ENCODE measurements around the gene TCF12. TPM values are rescaled to one million over a fixed set of nuclear protein-coding genes. Genes with fewer than 3 reads are reported as not detected.

TCF12 gene
- total RNA-seq, 1 donor from 2014 or later = 149 TPM

DNA sequence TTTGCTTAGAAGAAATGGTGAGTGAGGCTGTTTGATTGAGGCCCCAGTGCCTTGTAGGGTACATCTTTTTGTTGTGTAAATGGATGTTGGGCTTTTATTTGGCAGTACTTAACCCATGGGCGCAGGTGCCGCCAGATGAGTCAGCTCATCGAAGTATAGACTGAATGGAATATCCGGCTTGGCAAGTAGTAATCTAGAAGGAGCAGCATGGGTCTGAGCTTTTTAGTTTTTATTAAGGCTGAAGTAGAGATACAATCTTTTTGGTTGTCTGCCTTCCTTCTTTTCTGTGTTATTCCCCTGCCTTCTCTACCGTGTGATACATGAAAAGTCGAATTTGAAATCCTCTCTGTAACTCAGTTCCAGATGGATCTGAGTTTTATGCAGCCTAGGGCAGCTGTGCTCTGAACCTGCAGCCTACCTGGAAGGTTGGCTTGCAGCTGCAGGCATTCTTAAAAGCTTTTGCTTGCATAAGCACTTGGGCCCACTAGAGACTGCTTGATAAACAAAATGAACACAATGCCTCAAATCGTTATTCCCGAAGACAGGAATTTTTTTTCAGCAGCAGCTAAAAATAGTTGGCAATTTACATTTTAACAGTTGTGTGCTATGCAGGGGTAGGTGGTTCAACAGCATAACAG, 280.3 kb downstream of the TCF12 start:
- TF ChIP-seq EZH2phosphoT487 (IDR thresholded peaks at IDR 0.05) = no peak
- no peak for TF ChIP-seq CTCF (IDR thresholded peaks at IDR 0.05)
- no peak for TF ChIP-seq EZH2 (IDR thresholded peaks at IDR 0.05)
- Histone ChIP-seq H3F3A (ENCODE audit: low read depth) (peaks cover 23% of the 10 kb centered on the region), H3K27ac (peak overlapping the region; percentile 80), H3K36me3 (no peaks in the 10 kb centered on the region), H3K4me2 (peak overlapping the region; percentile 69), H4K20me1 (ENCODE audit: low read depth) (peaks cover 11% of the 10 kb centered on the region), H3K9me3 (ENCODE audit: low read depth) (no peaks in the 10 kb centered on the region), H3K4me1 (peaks cover 29% of the 10 kb centered on the region), H3K79me2 (ENCODE audit: low read depth) (peaks cover 11% of the 10 kb centered on the region), H3K9ac (no peak overlapping the region), H3K27me3 (no peaks in the 10 kb centered on the region), H3K4me3 (peak overlapping the region; percentile 22), H2AFZ (replicated peaks) (no peak overlapping the region)
- Mint-ChIP-seq H3K36me3 (peaks cover 20% of the 10 kb centered on the region), H3K27ac (peak overlapping the region; percentile 89), H3K9me3 (no peaks in the 10 kb centered on the region), H3K4me1 (peaks cover 25% of the 10 kb centered on the region), H3K27me3 (ENCODE audit: insufficient read depth, low read depth) (peaks cover 4% of the 10 kb centered on the region), H3K4me3 (peak overlapping the region; percentile 17)
- DNase-seq (ENCODE audit: low spot score) = peak; percentile 60

GRCh38 chr15:57201578-57201977, 283.1 kb downstream of the TCF12 start:
- Histone ChIP-seq H3K27ac (no peak overlapping the region), H3K4me1 (peaks cover 44% of the 10 kb centered on the region), H3F3A (ENCODE audit: low read depth) (peaks cover 31% of the 10 kb centered on the region), H3K36me3 (no peaks in the 10 kb centered on the region), H4K20me1 (ENCODE audit: low read depth) (peaks cover 32% of the 10 kb centered on the region), H3K27me3 (no peaks in the 10 kb centered on the region), H3K79me2 (ENCODE audit: low read depth) (peaks cover 11% of the 10 kb centered on the region), H3K9ac (no peak overlapping the region), H2AFZ (replicated peaks) (no peak overlapping the region), H3K4me2 (no peak overlapping the region), H3K9me3 (ENCODE audit: low read depth) (no peaks in the 10 kb centered on the region), H3K4me3 (no peak overlapping the region)
- Mint-ChIP-seq H3K27ac (peak overlapping the region; percentile 11), H3K4me1 (peaks cover 41% of the 10 kb centered on the region), H3K9me3 (no peaks in the 10 kb centered on the region), H3K4me3 (no peak overlapping the region), H3K27me3 (ENCODE audit: insufficient read depth, low read depth) (peaks cover 2% of the 10 kb centered on the region), H3K36me3 (peaks cover 18% of the 10 kb centered on the region)
- DNase-seq (ENCODE audit: low spot score) = no peak
- TF ChIP-seq CTCF (IDR thresholded peaks at IDR 0.05) (no peak), EZH2phosphoT487 (IDR thresholded peaks at IDR 0.05) (no peak), EZH2 (IDR thresholded peaks at IDR 0.05) (no peak)

DNA sequence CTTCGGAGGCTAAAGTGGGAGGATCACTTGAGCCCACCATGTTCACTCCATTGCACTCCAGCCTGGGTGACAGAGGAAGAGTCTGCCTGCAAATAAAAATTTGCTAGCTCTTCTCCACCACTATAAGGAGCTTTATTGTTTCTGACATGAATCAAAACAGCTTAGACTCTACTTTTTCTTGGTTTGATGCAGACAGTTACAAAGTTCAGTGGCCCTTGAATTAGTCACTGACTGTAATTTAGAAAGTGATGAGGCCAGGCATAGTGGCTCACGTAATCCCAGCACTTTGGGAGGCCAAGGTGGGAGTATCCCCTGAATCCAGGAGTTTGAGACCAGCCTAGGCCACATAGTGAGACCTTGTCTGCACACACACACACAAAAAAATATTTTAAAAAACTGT, 285.5 kb downstream of the TCF12 start:
- Histone ChIP-seq H3K4me2 (no peak overlapping the region), H4K20me1 (ENCODE audit: low read depth) (peaks cover 25% of the 10 kb centered on the region), H3K9ac (no peak overlapping the region), H3K4me1 (peaks cover 24% of the 10 kb centered on the region), H3K9me3 (ENCODE audit: low read depth) (no peaks in the 10 kb centered on the region), H3K36me3 (no peaks in the 10 kb centered on the region), H3K79me2 (ENCODE audit: low read depth) (peaks cover 18% of the 10 kb centered on the region), H3K4me3 (no peak overlapping the region), H3K27ac (peak overlapping the region; percentile 8), H3F3A (ENCODE audit: low read depth) (peaks cover 14% of the 10 kb centered on the region), H2AFZ (replicated peaks) (no peak overlapping the region), H3K27me3 (no peaks in the 10 kb centered on the region)
- TF ChIP-seq EZH2phosphoT487 (IDR thresholded peaks at IDR 0.05) (no peak), CTCF (IDR thresholded peaks at IDR 0.05) (no peak), EZH2 (IDR thresholded peaks at IDR 0.05) (no peak)
- DNase-seq (ENCODE audit: low spot score) = no peak
- Mint-ChIP-seq H3K9me3 (no peaks in the 10 kb centered on the region), H3K36me3 (peaks cover 17% of the 10 kb centered on the region), H3K27me3 (ENCODE audit: insufficient read depth, low read depth) (peaks cover 2% of the 10 kb centered on the region), H3K4me3 (no peak overlapping the region), H3K27ac (no peak overlapping the region), H3K4me1 (peaks cover 29% of the 10 kb centered on the region)
